GM12878 (cell line): Measurements from ENCODE around the gene NFAT5.

ENCODE experiments used
- EP300 ChIP-seq, 2 experiments: fragments of 150-350 bp in 1 of 2; IDR thresholded peaks; 2 replicates each; pipeline ENCODE4 v1.6.1; 2011 to 2012; ENCODE audit warnings: low read depth in 2 of 2, low read length in 2 of 2, borderline replicate concordance in 1 of 2, improper control_type of control experiment in 1 of 2, inconsistent platforms in 1 of 2; ENCODE audit not compliant: control insufficient read depth in 1 of 2
- EZH2 ChIP-seq: IDR thresholded peaks from 2 replicates; pipeline ENCODE4 v1.6.1; 2012; ENCODE audit warnings: low read depth, mild to moderate bottlenecking, control low read depth, inconsistent platforms, low read length, borderline replicate concordance; ENCODE audit not compliant: control insufficient read depth
- POLR2A ChIP-seq: IDR thresholded peaks from 2 replicates; pipeline ENCODE4 v1.6.1; 2011; ENCODE audit warnings: low read depth, mild to moderate bottlenecking, low read length
- SPI1 ChIP-seq: IDR thresholded peaks from 2 replicates; pipeline ENCODE4 v1.6.1; 2011; ENCODE audit warnings: low read depth, mild to moderate bottlenecking, low read length, moderate library complexity, borderline replicate concordance; ENCODE audit not compliant: insufficient read depth
- SRF ChIP-seq, 2 experiments: IDR thresholded peaks; 2 replicates each; pipeline ENCODE4 v1.6.1; 2011; ENCODE audit warnings: low read depth in 2 of 2, low read length in 2 of 2, mild to moderate bottlenecking in 1 of 2, moderate library complexity in 1 of 2
- TF ChIP-seq, protein P1 (sequence below): fragments of 450-650 bp; IDR thresholded peaks from 2 replicates; pipeline ENCODE4 v1.6.1; 2016; ENCODE audit warnings: mild to moderate bottlenecking
- TF ChIP-seq, protein P2 (sequence below): fragments of 450-650 bp; formaldehyde crosslinking; IDR thresholded peaks from 2 replicates; pipeline ENCODE4 v1.5.0; 2022; ENCODE audit warnings: mild to moderate bottlenecking, missing genetic modification characterization
- TF ChIP-seq, protein P3 (sequence below), 3 experiments: IDR thresholded peaks in 2 of 3; conservative IDR thresholded peaks in 1 of 3; 2 replicates each; pipeline ENCODE4 v1.5.1; 2011; ENCODE audit warnings: low read depth in 3 of 3, low read length in 3 of 3, mild to moderate bottlenecking in 3 of 3, control low read depth in 2 of 3, moderate library complexity in 2 of 3, inconsistent platforms in 1 of 3, mixed read lengths in 1 of 3; ENCODE audit not compliant: control insufficient read depth in 2 of 3, insufficient read depth in 1 of 3; ENCODE audit errors: extremely low read depth in 1 of 3
- TF ChIP-seq, protein P4 (sequence below): fragments of 150-350 bp; IDR thresholded peaks from 2 replicates; pipeline ENCODE4 v1.6.1; 2016; ENCODE audit warnings: low read depth, low read length

DNA sequence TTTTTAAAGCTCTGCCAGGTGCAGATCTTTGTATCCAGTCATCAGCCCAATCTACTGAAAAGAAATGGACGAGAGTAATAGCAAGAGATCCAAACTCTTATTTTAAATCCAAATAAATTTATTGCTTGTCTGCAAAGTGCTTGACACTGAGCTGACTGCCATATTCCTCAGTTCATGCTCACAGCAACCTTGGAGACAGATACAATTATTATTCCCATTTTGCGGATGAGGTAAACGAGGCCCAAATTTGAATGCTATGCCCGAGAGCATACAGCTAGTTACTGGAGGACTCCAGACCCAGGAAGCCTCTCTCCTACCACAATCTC is 188.3 kb downstream of the NFAT5 start:
- TF ChIP-seq SPI1 (no peak), SRF (IDR thresholded peaks at IDR 0.05; ENCODE audit: low read depth in 2 of 2, low read length in 2 of 2) (no peak), EZH2 (no peak), POLR2A (no peak), EP300 (IDR thresholded peaks at IDR 0.05; ENCODE audit: borderline replicate concordance in 1 of 2, control insufficient read depth in 1 of 2, low read depth in 2 of 2, low read length in 2 of 2) (no peak)
- TF ChIP-seq, protein P1, sequence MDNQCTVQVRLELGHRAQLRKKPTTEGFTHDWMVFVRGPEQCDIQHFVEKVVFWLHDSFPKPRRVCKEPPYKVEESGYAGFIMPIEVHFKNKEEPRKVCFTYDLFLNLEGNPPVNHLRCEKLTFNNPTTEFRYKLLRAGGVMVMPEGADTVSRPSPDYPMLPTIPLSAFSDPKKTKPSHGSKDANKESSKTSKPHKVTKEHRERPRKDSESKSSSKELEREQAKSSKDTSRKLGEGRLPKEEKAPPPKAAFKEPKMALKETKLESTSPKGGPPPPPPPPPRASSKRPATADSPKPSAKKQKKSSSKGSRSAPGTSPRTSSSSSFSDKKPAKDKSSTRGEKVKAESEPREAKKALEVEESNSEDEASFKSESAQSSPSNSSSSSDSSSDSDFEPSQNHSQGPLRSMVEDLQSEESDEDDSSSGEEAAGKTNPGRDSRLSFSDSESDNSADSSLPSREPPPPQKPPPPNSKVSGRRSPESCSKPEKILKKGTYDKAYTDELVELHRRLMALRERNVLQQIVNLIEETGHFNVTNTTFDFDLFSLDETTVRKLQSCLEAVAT: no peak
- TF ChIP-seq, protein P2, sequence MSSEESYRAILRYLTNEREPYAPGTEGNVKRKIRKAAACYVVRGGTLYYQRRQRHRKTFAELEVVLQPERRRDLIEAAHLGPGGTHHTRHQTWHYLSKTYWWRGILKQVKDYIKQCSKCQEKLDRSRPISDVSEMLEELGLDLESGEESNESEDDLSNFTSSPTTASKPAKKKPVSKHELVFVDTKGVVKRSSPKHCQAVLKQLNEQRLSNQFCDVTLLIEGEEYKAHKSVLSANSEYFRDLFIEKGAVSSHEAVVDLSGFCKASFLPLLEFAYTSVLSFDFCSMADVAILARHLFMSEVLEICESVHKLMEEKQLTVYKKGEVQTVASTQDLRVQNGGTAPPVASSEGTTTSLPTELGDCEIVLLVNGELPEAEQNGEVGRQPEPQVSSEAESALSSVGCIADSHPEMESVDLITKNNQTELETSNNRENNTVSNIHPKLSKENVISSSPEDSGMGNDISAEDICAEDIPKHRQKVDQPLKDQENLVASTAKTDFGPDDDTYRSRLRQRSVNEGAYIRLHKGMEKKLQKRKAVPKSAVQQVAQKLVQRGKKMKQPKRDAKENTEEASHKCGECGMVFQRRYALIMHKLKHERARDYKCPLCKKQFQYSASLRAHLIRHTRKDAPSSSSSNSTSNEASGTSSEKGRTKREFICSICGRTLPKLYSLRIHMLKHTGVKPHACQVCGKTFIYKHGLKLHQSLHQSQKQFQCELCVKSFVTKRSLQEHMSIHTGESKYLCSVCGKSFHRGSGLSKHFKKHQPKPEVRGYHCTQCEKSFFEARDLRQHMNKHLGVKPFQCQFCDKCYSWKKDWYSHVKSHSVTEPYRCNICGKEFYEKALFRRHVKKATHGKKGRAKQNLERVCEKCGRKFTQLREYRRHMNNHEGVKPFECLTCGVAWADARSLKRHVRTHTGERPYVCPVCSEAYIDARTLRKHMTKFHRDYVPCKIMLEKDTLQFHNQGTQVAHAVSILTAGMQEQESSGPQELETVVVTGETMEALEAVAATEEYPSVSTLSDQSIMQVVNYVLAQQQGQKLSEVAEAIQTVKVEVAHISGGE (CRISPR knock-in tag): no peak
- TF ChIP-seq, protein P3, sequence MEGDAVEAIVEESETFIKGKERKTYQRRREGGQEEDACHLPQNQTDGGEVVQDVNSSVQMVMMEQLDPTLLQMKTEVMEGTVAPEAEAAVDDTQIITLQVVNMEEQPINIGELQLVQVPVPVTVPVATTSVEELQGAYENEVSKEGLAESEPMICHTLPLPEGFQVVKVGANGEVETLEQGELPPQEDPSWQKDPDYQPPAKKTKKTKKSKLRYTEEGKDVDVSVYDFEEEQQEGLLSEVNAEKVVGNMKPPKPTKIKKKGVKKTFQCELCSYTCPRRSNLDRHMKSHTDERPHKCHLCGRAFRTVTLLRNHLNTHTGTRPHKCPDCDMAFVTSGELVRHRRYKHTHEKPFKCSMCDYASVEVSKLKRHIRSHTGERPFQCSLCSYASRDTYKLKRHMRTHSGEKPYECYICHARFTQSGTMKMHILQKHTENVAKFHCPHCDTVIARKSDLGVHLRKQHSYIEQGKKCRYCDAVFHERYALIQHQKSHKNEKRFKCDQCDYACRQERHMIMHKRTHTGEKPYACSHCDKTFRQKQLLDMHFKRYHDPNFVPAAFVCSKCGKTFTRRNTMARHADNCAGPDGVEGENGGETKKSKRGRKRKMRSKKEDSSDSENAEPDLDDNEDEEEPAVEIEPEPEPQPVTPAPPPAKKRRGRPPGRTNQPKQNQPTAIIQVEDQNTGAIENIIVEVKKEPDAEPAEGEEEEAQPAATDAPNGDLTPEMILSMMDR (IDR thresholded peaks at IDR 0.05 in 2 of 3, conservative IDR thresholded peaks at IDR 0.05 in 1 of 3; ENCODE audit: control insufficient read depth in 2 of 3, extremely low read depth in 1 of 3, insufficient read depth in 1 of 3, low read depth in 3 of 3, low read length in 3 of 3): no peak
- TF ChIP-seq, protein P4, sequence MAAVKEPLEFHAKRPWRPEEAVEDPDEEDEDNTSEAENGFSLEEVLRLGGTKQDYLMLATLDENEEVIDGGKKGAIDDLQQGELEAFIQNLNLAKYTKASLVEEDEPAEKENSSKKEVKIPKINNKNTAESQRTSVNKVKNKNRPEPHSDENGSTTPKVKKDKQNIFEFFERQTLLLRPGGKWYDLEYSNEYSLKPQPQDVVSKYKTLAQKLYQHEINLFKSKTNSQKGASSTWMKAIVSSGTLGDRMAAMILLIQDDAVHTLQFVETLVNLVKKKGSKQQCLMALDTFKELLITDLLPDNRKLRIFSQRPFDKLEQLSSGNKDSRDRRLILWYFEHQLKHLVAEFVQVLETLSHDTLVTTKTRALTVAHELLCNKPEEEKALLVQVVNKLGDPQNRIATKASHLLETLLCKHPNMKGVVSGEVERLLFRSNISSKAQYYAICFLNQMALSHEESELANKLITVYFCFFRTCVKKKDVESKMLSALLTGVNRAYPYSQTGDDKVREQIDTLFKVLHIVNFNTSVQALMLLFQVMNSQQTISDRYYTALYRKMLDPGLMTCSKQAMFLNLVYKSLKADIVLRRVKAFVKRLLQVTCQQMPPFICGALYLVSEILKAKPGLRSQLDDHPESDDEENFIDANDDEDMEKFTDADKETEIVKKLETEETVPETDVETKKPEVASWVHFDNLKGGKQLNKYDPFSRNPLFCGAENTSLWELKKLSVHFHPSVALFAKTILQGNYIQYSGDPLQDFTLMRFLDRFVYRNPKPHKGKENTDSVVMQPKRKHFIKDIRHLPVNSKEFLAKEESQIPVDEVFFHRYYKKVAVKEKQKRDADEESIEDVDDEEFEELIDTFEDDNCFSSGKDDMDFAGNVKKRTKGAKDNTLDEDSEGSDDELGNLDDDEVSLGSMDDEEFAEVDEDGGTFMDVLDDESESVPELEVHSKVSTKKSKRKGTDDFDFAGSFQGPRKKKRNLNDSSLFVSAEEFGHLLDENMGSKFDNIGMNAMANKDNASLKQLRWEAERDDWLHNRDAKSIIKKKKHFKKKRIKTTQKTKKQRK: no peak
